Activated naive CD4-positive, alpha-beta T cell treated with anti-CD3 and anti-CD28 coated beads, Interleukin-2, amount 10 ng/mL, durations not matched to agents 7 days and 5 days (primary cell): ENCODE measurements around the gene UMOD.

ENCODE experiments used
- CTCF ChIA-PET: fragments of 350-600 bp; sonication (Branson Sonifier 250); formaldehyde crosslinking; loops from one replicate; lab custom pipeline; 2021; ENCODE audit warnings: antibody characterized with exemption; lab: Charles Lee
- DNase-seq: peaks from one replicate; pipeline ENCODE4 v3.0.0-alpha.2; 2020
- H3K27ac Mint-ChIP-seq: one replicate; pipeline ENCODE4 v1.8.0; 2021; ENCODE audit warnings: mild to moderate bottlenecking, moderate library complexity, mixed read lengths
- H3K27me3 Mint-ChIP-seq: one replicate; pipeline ENCODE4 v1.8.0; 2021; ENCODE audit warnings: mild to moderate bottlenecking, mixed read lengths
- H3K36me3 Mint-ChIP-seq: one replicate; pipeline ENCODE4 v1.8.0; 2021; ENCODE audit warnings: mixed read lengths
- H3K4me1 Mint-ChIP-seq: one replicate; pipeline ENCODE4 v1.8.0; 2021; ENCODE audit warnings: mixed read lengths
- H3K4me3 Mint-ChIP-seq: one replicate; pipeline ENCODE4 v1.8.0; 2021; ENCODE audit warnings: mild to moderate bottlenecking, moderate library complexity, mixed read lengths
- H3K9me3 Mint-ChIP-seq: one replicate; pipeline ENCODE4 v1.8.0; 2021; ENCODE audit warnings: mixed read lengths

Gene UMOD

GRCh38 chr16:20347666-20348364, 4.7 kb downstream of the UMOD start:
- no peak overlapping the region for H3K27ac Mint-ChIP-seq
- H3K9me3 Mint-ChIP-seq = no peaks in the 10 kb centered on the region
- no peaks in the 10 kb centered on the region for H3K4me1 Mint-ChIP-seq
- DNase-seq = no peak
- H3K4me3 Mint-ChIP-seq = no peak overlapping the region
- H3K36me3 Mint-ChIP-seq = no peaks in the 10 kb centered on the region
- no peaks in the 10 kb centered on the region for H3K27me3 Mint-ChIP-seq
- CTCF ChIA-PET = no interaction called here

- Mint-ChIP-seq H3K9me3 (no peaks in the 10 kb centered on the region), H3K4me3 (no peak overlapping the region), H3K27ac (no peak overlapping the region), H3K4me1 (no peaks in the 10 kb centered on the region), H3K27me3 (no peaks in the 10 kb centered on the region), H3K36me3 (no peaks in the 10 kb centered on the region)
- no peak for DNase-seq
- CTCF ChIA-PET = no interaction called here
Observed at GRCh38 chr16:20344611-20345010, 7.9 kb downstream of the UMOD start.

GRCh38 chr16:20339744-20340143, 12.8 kb downstream of the UMOD start:
- CTCF ChIA-PET = no interaction called here
- no peak overlapping the region for H3K27ac Mint-ChIP-seq
- no peaks in the 10 kb centered on the region for H3K27me3 Mint-ChIP-seq
- no peaks in the 10 kb centered on the region for H3K36me3 Mint-ChIP-seq
- no peak overlapping the region for H3K4me3 Mint-ChIP-seq
- no peaks in the 10 kb centered on the region for H3K9me3 Mint-ChIP-seq
- no peak for DNase-seq
- no peaks in the 10 kb centered on the region for H3K4me1 Mint-ChIP-seq

GRCh38 chr16:20336955-20337354, 15.6 kb downstream of the UMOD start:
- no peak overlapping the region for H3K27ac Mint-ChIP-seq
- H3K36me3 Mint-ChIP-seq = no peaks in the 10 kb centered on the region
- no peak for DNase-seq
- no peaks in the 10 kb centered on the region for H3K4me1 Mint-ChIP-seq
- CTCF ChIA-PET = interaction anchor here (1.1 kb wide), 1 partner anchor 36 kb away, joined by 3 read pairs; no protein-coding TSS in a partner anchor
- no peak overlapping the region for H3K4me3 Mint-ChIP-seq
- no peaks in the 10 kb centered on the region for H3K27me3 Mint-ChIP-seq
- no peaks in the 10 kb centered on the region for H3K9me3 Mint-ChIP-seq

GRCh38 chr16:20334396-20334795, 18.1 kb downstream of the UMOD start:
- Mint-ChIP-seq H3K4me3 (no peak overlapping the region), H3K4me1 (no peaks in the 10 kb centered on the region), H3K27ac (no peak overlapping the region), H3K27me3 (no peaks in the 10 kb centered on the region), H3K9me3 (no peaks in the 10 kb centered on the region), H3K36me3 (no peaks in the 10 kb centered on the region)
- CTCF ChIA-PET = interaction anchor here (0.6 kb wide), 1 partner anchor 27 kb away, joined by 3 read pairs; no protein-coding TSS in a partner anchor
- DNase-seq = no peak

- Mint-ChIP-seq H3K27me3 (no peaks in the 10 kb centered on the region), H3K27ac (no peak overlapping the region), H3K36me3 (no peaks in the 10 kb centered on the region), H3K4me1 (no peaks in the 10 kb centered on the region), H3K9me3 (peaks cover 3% of the 10 kb centered on the region), H3K4me3 (no peak overlapping the region)
- DNase-seq = no peak
- CTCF ChIA-PET = no interaction called here
Observed at GRCh38 chr16:20333120-20333519, 19.4 kb downstream of the UMOD start.

GRCh38 chr16:20332411-20332810, 20.1 kb downstream of the UMOD start:
- H3K27me3 Mint-ChIP-seq = no peaks in the 10 kb centered on the region
- H3K9me3 Mint-ChIP-seq = peaks cover 3% of the 10 kb centered on the region
- H3K27ac Mint-ChIP-seq = no peak overlapping the region
- no peak for DNase-seq
- H3K4me1 Mint-ChIP-seq = no peaks in the 10 kb centered on the region
- H3K36me3 Mint-ChIP-seq = no peaks in the 10 kb centered on the region
- no peak overlapping the region for H3K4me3 Mint-ChIP-seq
- CTCF ChIA-PET = no interaction called here

- Mint-ChIP-seq H3K27me3 (no peaks in the 10 kb centered on the region), H3K4me1 (no peaks in the 10 kb centered on the region), H3K9me3 (peaks cover 3% of the 10 kb centered on the region), H3K27ac (no peak overlapping the region), H3K36me3 (no peaks in the 10 kb centered on the region), H3K4me3 (no peak overlapping the region)
- DNase-seq = no peak
- CTCF ChIA-PET = no interaction called here
Observed at GRCh38 chr16:20331635-20332034, 20.9 kb downstream of the UMOD start.

GRCh38 chr16:20329392-20330138, 22.9 kb downstream of the UMOD start:
- no peak overlapping the region for H3K4me3 Mint-ChIP-seq
- CTCF ChIA-PET = interaction anchor here (0.7 kb wide), 1 partner anchor 87 kb away, joined by 3 read pairs; no protein-coding TSS in a partner anchor
- DNase-seq = no peak
- no peaks in the 10 kb centered on the region for H3K27me3 Mint-ChIP-seq
- H3K36me3 Mint-ChIP-seq = no peaks in the 10 kb centered on the region
- no peaks in the 10 kb centered on the region for H3K4me1 Mint-ChIP-seq
- no peak overlapping the region for H3K27ac Mint-ChIP-seq
- peaks cover 3% of the 10 kb centered on the region for H3K9me3 Mint-ChIP-seq

- Mint-ChIP-seq H3K27ac (no peak within 1 kb of the TSS), H3K36me3 (no peaks in the 10 kb centered on the region), H3K4me3 (no peak within 1 kb of the TSS), H3K4me1 (no peaks in the 10 kb centered on the region), H3K27me3 (no peaks in the 10 kb centered on the region), H3K9me3 (peaks cover 3% of the 10 kb centered on the region)
- CTCF ChIA-PET = no interaction called here
- no peak for DNase-seq
Observed at GRCh38 chr16:20327444-20328041, 25.0 kb downstream of the UMOD start, which contains the start of gene GP2. Gene GP2, minus strand, starts transcription at chr16:20327513. Its CDS starts 1,082 bp downstream, at chr16:20326431.

GRCh38 chr16:20326321-20326720, 26.2 kb downstream of the UMOD start:
- H3K4me1 Mint-ChIP-seq = no peaks in the 10 kb centered on the region
- DNase-seq = no peak
- CTCF ChIA-PET = no interaction called here
- H3K36me3 Mint-ChIP-seq = no peaks in the 10 kb centered on the region
- H3K27ac Mint-ChIP-seq = no peak overlapping the region
- H3K4me3 Mint-ChIP-seq = no peak overlapping the region
- peaks cover 3% of the 10 kb centered on the region for H3K9me3 Mint-ChIP-seq
- H3K27me3 Mint-ChIP-seq = no peaks in the 10 kb centered on the region

- Mint-ChIP-seq H3K36me3 (no peaks in the 10 kb centered on the region), H3K27me3 (no peaks in the 10 kb centered on the region), H3K4me3 (no peak overlapping the region), H3K9me3 (peaks cover 3% of the 10 kb centered on the region), H3K27ac (no peak overlapping the region), H3K4me1 (no peaks in the 10 kb centered on the region)
- no peak for DNase-seq
- CTCF ChIA-PET = no interaction called here
Observed at GRCh38 chr16:20325005-20325404, 27.5 kb downstream of the UMOD start.

- DNase-seq = no peak
- Mint-ChIP-seq H3K9me3 (no peaks in the 10 kb centered on the region), H3K4me3 (no peak overlapping the region), H3K36me3 (no peaks in the 10 kb centered on the region), H3K4me1 (no peaks in the 10 kb centered on the region), H3K27ac (no peak overlapping the region), H3K27me3 (no peaks in the 10 kb centered on the region)
- CTCF ChIA-PET = no interaction called here
Observed at GRCh38 chr16:20323591-20324117, 28.9 kb downstream of the UMOD start.

- Mint-ChIP-seq H3K4me3 (no peak overlapping the region), H3K4me1 (no peaks in the 10 kb centered on the region), H3K36me3 (no peaks in the 10 kb centered on the region), H3K27me3 (no peaks in the 10 kb centered on the region), H3K27ac (no peak overlapping the region), H3K9me3 (no peaks in the 10 kb centered on the region)
- CTCF ChIA-PET = no interaction called here
- DNase-seq = no peak
Observed at GRCh38 chr16:20322696-20323095, 29.8 kb downstream of the UMOD start.
